ENCODE results near the gene COL15A1.

COL15A1 gene

DNA sequence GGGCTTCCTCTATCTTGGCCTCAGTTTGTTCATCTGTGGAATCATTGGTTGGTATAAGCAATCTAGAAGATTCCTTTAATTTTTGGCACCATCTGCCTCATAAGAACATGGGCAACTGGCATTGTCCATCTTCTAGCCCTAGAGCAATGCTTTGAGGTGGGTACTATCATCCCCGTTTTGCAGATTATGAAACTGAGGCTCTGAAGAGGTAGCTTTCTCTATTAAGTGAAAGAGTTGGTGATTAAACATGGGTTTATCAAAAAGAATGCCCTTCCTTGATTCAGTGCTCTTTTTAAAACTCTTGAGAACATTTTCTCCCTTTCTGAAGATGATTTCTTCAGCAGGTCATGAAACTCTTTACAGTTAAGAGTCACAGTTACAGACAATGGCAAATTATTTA lies 118.8 kb downstream of the COL15A1 start:
- no peak for DNase-seq

- no peak for DNase-seq
These were observed 119.8 kb downstream of the COL15A1 start for GRCh38 chr9:99063522-99063921.

- no peak for DNase-seq
These were observed 122.9 kb downstream of the COL15A1 start for GRCh38 chr9:99066571-99066970.

DNA sequence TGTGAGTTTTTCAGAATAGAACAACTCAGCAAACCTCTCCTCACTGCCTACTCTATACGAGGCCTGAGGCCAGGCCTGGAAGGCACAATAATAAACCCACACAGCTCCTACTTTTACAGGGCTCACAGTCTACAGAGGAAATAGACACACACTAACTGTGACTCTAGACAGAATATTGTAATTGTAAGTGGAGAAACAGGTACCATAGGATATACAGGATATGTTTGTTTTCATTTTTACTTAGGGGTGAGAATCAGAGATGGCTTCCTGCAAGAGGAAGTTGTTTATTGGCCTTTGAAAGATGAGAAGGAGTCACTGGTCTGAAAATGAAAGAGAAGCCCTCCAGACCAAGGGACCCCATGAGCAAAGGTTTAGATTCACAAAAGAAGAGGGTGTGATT lies 125.4 kb downstream of the COL15A1 start:
- DNase-seq: no peak

GRCh38 chr9:99069546-99069945 lies 125.8 kb downstream of the COL15A1 start:
- no peak for DNase-seq

GRCh38 chr9:99070681-99071080 lies 127.0 kb downstream of the COL15A1 start:
- DNase-seq: no peak

GRCh38 chr9:99071313-99072039 lies 127.8 kb downstream of the COL15A1 start:
- DNase-seq: no peak

DNA sequence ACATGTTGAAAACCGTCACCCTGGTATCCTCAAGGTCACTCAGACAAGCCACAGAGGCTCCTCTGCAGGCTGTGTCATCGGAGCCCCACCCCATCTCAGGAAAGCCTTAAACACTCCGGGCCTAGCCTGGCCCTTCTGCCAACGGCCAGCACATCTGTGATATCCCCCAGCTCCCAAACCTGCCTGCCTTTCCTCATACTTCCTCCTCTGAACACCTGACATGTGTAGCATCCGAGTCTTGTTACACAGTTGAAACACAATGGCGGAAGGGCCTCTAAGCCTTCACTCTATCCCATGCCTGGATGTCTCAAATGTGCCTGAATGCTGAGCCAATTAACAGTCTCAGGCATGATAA lies 128.3 kb downstream of the COL15A1 start:
- no peak for DNase-seq

DNA sequence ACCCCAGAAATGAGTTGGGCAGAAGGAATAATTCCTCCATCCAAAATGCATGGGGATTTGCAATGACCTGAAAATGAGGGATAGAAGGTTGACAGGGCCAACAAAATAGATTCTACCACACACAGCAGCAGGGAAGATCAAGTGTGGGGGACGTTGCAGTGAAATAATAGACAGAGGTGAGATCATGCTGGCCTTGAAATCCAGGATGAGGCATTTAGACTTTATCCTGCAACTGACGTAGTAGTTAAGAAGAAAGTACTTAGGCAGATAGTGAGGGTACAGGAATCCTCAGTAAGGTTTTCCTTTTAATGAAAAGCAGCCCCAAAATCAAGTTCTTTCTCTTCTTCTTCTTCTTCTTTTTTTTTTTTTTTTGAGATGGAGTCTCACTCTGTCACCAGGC lies 129.6 kb downstream of the COL15A1 start:
- no peak for DNase-seq

DNA sequence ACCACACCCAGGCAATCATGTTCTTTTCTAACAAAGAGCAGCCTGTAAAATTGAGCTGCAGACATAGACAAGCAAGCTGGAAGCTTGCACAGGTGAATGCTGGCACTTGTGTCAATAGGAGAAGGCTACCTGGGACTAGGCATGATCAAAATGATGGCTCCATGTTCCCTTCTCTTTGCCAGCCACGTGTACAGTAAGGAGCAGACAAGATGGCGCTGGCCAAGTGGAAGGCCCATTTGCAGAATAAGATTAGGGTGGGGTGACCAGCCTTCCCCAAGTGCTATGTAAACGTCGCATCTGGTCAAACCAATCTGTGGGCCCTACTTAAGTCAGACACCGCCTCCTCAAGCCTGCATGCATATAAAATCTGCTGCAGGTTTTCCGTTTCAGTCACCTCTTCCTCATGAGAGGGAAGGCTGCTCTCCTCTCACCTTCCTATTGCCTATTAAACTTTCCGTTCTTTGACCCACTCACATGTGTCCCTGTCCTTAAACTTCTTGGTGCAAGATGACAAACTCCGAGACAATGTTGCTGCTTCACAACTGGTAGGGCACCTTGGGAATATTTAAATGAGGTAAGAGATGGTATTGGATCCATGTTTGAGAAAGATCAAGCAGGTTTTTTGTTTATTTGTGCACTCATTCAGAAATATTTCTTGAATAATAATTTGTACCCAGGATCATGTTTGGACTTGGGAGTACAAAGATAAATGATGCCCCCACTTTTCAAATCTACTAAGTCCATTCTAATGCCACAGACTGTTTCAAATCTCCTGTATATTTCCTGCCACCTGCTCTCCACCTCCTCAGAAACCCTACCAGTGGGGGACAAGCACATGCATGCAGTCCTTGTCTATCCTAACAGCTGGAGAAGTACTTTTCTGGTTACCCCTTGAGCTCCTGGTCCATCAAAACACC lies 130.5 kb downstream of the COL15A1 start:
- no peak for DNase-seq

DNA sequence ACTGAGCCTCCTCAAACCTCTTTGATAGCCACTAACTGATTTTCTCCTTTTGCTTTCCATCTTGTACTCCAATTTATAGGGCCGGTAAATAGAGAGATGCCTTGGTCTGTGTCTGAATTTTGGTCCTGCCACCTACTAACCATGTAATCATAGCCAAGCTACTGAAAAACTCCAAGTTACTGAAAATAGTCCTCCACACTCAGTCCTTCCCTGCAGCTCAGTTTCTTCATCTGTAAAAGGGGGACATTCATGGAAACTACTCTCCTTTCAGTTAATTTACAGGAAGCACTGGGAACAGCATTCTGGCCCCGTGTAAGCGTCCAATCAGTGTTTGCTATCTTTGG lies 131.2 kb downstream of the COL15A1 start:
- no peak for DNase-seq

GRCh38 chr9:99075246-99075912 lies 131.7 kb downstream of the COL15A1 start:
- DNase-seq: no peak

- no peak for DNase-seq
These were observed 132.3 kb downstream of the COL15A1 start for GRCh38 chr9:99076030-99076429.

- no peak for DNase-seq
These were observed 132.9 kb downstream of the COL15A1 start for GRCh38 chr9:99076483-99077171.

GRCh38 chr9:99078717-99079116 lies 135.0 kb downstream of the COL15A1 start:
- DNase-seq: no peak

GRCh38 chr9:99079542-99079941 lies 135.8 kb downstream of the COL15A1 start:
- no peak for DNase-seq

DNA sequence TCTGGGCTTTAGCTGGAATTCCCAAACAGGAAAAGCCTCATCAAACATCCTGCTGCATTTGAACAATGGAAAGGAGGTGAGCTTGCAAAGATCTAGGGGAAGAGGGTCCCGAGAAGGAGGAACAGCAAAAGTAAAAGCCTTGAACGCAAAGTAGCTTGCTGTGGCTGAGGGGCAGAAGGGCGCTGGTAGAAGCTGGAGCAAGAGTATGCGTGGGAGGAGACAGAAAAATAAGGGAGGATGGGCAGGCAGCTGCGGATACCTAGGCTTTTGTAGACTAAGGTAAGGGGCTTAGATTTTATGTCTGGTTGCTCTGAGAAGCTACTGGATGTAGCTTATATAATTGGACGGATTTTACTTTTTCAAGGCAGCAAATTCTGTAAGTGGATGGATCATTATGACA lies 139.3 kb downstream of the COL15A1 start:
- no peak for DNase-seq

- DNase-seq: no peak
These were observed 142.5 kb downstream of the COL15A1 start for GRCh38 chr9:99085949-99086948.

GRCh38 chr9:99087462-99087861 lies 143.8 kb downstream of the COL15A1 start:
- DNase-seq: no peak

- DNase-seq: no peak
These were observed 146.8 kb downstream of the COL15A1 start for GRCh38 chr9:99090336-99091130.
